Measurements from ENCODE around the gene IL1RL2.

GRCh38 chr2:102180687-102180999 lies 6.2 kb upstream of the IL1RL2 start:
- no peak for TF ChIP-seq POLR2A (IDR thresholded peaks at IDR 0.05; ENCODE audit: low read length)
- no peak for TF ChIP-seq GATA1 (IDR thresholded peaks at IDR 0.05; ENCODE audit: low read depth, low read length)
